Hypothalamus (tissue), 51 donors: ENCODE measurements around the gene SDC3.
"Not testable (repeated sequence)": the region's sequence is repeated elsewhere in the genome, so short reads cannot be mapped to it uniquely, and the experiment has no call there.

Experiments
- DNase-seq, 51 donors: peaks; one replicate each; lab custom pipeline; 2025; lab: John Stamatoyannopoulos, UW

The SDC3 gene

GRCh38 chr1:30879126-30879786, 29.3 kb downstream of the SDC3 start:
- peak in 16 of 51 donors; percentile 23 to 82 (median 44) for DNase-seq

DNA sequence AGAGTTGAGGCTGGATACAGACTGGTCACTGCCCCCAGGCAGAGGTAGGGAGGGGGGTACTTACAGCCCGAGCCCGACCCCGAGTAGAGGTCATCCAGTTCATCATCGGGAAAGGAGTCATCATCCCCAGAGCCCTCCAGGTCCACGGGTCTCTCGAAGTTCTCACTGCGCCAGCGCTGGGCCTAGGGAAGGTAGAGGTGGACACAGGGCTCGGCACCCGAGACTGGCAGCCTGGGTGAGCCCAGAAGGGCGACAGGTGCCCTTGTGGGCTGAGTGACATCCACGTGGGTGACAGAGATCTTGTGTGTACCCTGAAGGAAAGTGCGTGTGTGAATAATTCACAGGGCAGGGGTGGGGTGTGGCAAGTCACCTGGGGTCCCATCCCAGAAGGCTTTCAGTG, 30.0 kb downstream of the SDC3 start:
- DNase-seq: no peak

GRCh38 chr1:30878016-30878415, 30.5 kb downstream of the SDC3 start:
- no peak for DNase-seq

DNA sequence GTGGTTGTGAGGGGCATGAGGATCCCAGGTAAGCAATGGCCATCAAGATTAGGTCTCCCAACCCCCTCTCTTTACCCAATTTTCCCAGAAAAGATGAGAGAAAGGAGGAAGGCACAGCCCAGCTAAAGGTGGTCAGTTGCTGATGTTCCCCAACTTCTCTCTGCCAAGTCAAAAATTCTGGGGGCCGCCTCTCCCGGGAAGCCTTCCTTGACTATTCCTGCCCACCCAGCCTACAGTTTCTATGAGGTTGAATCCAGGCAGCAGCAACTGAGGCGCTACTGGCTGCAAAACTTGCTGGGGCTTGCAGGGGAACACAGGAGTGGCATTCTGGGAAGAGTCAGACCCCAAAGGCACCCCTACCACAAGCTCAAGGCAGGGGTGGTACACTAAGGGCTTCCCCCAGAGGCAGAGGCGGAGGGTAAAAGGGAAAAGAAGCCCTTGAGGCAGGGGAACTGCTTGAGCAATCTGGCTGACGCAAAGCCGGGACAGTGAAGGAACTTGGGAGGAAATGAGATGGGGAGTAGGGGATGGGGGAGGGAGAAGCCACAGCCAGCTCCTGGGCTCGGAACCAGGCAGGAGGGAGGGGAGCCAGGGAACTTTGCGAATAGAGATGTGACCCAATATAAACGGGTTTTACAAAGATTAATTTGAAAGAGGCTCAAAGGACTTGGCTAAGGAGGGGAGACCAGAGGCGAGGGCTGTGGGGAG, 31.2 kb downstream of the SDC3 start:
- DNase-seq: peak in 38 of 51 donors; percentile 16 to 85 (median 63)

- DNase-seq: no peak
These were observed 31.9 kb downstream of the SDC3 start for GRCh38 chr1:30876451-30877204.

GRCh38 chr1:30875916-30876315, 32.6 kb downstream of the SDC3 start:
- DNase-seq: no peak

DNA sequence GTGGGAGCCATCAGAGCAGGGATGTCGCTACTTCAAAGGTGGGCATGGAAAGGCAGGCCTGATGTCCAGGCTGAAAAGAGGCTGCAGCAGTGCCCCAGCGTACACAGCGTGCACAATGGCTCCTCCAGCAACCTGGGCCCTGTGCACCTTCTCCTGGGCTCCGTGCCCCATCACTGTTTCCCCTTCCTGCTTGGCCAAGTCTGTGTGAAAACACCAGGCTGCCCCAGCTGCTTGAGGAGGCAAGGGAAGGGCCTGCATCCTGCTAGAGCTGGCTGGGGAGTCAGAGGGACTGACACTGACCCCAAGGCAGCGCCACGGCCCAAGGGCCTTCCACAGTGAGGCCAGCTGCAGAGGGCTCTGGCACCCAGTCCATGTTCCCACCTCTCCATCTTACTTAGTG, 33.4 kb downstream of the SDC3 start:
- no peak for DNase-seq

GRCh38 chr1:30874176-30874575, 34.4 kb downstream of the SDC3 start:
- DNase-seq: no peak

DNA sequence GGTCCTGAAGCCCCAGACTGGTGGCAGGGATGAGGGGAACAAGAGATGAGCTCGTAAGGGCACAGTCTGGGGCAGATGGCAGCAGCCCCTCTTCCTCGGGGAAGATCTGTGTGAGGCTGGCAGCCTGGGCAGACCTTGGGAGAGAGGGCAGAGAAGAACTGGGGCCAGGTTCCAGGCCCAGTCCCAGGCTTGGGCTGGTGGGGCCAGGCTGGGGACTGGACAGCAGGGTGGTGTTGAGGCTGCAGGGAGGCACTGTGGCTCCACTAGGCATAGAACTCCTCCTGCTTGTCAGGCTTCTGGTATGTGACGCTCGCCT, 35.7 kb downstream of the SDC3 start:
- no peak for DNase-seq

DNA sequence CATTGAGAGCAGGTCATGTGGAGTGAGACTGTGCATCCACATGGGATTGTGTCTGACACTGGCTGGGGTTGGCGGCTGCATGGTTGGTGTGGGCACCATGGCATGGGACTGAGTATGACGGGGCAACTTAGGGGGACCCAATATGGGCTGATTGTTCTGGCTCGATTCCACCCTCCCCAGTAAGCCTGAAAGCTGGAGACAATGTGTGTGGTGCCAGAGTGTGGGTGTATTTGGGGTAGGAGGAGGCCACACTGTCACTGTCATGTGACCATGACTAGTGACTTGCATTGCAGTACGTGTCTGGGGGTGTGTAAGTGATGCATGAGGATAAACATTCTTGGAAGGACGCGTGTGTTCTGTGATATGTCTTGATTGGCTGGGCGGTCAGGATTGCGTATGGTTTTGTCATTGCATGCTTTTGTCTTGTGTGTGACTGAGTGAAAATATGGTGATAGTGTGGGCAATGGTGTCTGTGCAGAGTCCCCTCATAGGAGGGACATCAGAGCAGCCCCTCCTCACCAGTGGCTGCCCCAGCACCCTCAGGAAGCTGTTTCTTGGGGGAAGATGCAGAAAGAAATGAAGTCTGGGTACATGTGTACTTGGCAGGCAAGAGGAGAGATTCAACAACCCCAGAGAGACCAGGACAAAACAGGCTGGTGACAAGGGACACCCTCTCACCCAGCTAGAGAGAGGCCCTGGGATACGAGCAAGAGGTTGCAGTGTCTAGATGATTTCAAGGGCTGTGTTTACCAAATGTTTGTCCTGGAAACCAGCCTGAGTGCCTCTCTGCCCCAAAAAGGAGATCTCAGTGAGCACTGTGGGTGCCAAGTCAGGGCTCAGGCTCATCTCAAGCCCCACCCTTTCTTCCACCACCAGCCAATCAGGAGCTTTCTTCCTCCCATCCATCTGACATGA, 36.3 kb downstream of the SDC3 start:
- no peak for DNase-seq

DNA sequence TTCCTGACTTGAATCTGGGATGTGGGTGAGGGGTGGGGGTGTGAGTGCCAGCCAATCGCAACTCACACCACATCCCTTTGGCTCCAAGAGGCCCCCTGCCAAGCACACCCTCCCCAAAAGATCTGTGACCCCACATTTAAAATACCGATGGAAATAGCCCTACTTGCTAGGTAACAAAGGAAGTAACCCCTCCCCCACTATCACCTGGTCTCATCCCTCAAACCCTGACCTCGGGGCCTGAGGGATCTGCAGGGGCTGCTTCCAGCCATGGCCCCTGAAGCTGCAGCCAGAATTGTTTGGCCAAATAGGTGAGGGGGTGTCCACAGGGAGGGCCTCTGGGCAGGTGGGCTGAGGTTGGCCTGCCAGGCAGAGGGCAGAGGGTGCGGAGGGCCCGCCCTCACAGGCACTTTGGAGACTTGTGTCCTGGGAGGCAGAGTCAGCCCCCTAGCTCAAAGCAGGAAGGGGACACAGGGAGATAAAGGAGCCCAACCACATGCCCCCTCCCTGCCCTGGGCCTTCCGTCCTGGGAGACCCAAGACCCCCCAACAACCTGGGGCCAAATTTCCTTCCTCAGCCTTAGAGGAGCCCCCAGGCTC, 37.2 kb downstream of the SDC3 start:
- DNase-seq: no peak

GRCh38 chr1:30870656-30871055, 37.9 kb downstream of the SDC3 start:
- no peak for DNase-seq

DNA sequence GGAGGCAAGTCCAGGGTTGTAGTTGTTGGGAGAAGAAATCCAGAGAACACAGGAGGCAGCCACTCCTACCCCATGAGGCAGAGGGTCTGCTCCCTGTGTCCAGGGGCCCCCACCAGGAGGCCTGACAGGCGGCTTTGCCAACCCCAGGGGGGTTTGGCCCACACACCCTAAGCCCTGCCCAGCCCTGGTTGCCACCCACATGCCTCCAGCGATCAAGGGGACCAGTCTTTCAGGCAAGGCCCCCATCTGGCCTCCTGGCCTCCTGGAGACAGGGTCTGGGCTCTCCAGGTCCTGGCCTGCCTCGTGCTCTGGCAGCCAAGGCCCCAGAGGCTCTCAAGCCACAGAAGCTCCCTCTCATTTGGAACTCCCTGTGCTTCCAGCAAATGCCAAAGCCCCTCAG, 38.5 kb downstream of the SDC3 start:
- DNase-seq: no peak

DNA sequence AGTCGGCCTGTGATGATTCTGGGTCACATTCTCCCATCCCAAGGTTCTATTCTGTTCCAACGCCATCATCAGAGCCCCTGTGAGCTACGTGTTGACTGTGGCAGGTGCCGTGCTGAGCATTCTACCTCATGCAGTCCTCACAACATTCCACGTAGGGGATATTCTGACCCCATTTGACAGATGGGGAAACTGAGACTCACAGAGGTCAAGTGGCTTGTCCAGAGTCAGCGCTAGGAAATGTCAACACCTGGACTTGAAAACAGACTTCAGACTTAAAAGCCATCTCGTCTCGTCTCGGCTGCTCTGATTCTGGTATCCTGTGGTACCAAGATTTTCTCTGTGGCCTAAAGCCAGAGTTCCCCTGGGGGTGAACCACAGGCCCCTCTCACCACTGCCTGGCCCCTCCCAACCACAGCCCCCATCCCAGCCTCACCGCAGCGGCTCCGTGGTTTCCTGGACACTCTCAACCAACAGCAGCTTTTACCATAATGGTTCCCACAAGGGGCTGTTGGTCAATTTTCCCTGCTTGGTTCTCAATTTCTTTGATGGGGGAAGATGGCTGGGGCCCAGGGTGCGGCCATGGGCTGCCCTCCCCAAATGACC, 39.6 kb downstream of the SDC3 start:
- DNase-seq: no peak

DNA sequence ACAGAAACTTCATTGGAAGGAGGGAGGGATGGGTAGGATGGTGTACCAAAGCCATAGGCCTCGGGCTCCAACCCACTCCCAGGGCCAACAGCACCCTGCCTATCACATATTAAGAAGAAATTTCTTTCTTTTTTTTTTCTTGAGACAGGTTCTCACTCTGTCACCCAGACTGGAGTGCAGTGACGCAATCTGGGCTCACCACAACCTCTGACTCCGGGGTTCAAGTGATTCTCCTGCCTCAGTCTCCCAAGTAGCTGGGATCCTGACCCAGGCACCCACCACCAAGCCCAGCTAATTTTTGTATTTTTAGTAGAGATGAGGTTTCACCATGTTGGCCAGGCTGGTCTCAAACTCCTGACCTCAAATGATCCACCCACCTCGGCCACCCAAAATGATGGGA, 40.5 kb downstream of the SDC3 start:
- DNase-seq: not testable (repeated sequence)

DNA sequence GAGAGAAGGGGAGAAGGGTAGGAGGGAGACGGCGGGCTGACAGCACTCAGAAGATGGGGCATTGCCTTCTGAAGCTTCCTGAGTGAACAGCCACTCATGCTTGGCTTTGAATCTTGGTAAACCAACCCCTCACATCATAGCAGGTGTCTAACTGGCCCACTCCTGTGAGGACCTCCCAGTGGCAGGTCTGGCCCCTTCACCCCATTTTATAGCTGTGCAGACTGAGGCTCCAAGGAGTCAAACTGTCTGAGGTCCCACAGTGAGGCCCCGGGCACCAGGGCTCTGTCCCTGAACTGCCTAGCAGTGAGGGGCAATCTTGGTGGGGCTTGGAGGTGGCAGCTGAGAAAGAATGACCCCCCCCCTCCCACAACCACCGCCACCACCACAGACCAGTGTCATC, 41.0 kb downstream of the SDC3 start:
- DNase-seq: no peak

- DNase-seq: no peak
These were observed 42.0 kb downstream of the SDC3 start for GRCh38 chr1:30866594-30866993.

DNA sequence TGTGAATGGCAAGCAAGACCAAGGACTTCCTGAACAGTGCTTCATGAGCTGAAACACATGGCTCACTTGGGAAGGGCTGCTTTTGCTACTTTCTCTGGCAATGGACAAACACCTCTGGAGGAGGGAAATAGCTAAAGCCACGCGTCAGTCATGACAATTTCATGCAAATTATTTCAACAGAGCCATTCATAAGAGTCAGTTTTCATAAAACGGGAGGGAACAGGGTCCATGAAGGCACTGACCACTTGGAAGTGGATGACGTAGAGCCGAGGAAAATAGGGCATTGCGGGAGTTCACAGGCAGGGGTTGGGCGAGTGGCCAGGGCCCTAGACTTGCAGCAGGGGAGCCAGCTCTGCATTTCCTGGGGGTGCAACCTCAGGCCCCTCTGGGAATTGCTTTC, 43.9 kb downstream of the SDC3 start:
- DNase-seq: no peak

DNA sequence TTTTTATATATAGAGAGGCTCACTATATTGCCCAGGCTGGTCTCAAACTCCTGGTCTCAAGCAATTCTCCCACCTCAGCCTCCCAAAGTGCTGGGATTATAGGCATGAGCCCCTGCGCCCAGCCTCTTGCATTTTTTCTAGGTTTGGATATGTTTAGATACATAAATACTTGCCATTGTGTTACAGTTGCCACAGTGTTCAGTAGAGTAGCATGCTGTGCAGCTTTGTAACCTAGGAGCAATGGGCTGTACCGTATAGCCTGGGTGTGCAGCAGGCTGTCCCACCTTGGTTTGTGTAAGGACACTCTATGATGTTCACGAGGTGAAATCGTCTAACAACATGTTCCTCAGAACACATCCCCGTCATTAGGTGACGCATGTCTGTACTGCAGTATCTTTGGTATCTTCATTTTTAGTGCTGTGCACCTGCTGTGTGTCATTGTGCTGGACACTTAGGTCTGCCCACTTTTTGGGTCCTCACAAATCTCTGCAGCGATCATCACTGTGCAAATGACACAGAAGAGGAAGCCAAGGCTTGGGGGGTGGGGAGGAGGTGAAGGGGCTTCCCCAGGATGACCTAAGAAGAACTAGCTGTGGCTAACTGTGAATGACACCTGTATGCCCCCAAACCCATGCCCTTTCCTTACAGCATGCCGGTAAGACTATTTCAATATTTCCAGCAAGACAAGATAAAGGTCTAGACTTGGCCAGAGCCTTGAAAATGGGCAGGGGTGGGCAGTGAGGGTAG, 44.5 kb downstream of the SDC3 start:
- no peak for DNase-seq

DNA sequence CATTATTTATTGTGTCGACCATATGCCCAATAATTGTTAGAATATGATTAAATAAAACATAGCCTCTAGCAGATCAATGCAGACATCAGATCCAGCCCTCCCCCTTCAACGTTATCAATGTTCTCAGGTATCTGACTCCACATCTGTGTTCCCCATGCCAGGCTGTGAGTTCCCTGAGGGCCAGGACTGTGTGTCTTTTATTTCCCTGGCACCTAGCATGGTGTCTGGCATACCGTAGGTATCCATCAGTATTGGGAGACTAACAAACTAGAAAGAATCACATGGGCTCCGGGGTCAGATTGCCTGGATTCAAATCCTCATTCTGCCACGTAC, 48.3 kb downstream of the SDC3 start:
- DNase-seq: no peak
